DMS79 treated with DMSO at 0.1 percent for 48 hours (cell line): Measurements from ENCODE around the gene IQGAP3.
"Not testable (repeated sequence)": the region's sequence is repeated elsewhere in the genome, so short reads cannot be mapped to it uniquely, and the experiment has no call there.

Experiments used
- DNase-seq: peaks from one replicate; lab custom pipeline; 2025; lab: John Stamatoyannopoulos, UW

The IQGAP3 gene, protein sequence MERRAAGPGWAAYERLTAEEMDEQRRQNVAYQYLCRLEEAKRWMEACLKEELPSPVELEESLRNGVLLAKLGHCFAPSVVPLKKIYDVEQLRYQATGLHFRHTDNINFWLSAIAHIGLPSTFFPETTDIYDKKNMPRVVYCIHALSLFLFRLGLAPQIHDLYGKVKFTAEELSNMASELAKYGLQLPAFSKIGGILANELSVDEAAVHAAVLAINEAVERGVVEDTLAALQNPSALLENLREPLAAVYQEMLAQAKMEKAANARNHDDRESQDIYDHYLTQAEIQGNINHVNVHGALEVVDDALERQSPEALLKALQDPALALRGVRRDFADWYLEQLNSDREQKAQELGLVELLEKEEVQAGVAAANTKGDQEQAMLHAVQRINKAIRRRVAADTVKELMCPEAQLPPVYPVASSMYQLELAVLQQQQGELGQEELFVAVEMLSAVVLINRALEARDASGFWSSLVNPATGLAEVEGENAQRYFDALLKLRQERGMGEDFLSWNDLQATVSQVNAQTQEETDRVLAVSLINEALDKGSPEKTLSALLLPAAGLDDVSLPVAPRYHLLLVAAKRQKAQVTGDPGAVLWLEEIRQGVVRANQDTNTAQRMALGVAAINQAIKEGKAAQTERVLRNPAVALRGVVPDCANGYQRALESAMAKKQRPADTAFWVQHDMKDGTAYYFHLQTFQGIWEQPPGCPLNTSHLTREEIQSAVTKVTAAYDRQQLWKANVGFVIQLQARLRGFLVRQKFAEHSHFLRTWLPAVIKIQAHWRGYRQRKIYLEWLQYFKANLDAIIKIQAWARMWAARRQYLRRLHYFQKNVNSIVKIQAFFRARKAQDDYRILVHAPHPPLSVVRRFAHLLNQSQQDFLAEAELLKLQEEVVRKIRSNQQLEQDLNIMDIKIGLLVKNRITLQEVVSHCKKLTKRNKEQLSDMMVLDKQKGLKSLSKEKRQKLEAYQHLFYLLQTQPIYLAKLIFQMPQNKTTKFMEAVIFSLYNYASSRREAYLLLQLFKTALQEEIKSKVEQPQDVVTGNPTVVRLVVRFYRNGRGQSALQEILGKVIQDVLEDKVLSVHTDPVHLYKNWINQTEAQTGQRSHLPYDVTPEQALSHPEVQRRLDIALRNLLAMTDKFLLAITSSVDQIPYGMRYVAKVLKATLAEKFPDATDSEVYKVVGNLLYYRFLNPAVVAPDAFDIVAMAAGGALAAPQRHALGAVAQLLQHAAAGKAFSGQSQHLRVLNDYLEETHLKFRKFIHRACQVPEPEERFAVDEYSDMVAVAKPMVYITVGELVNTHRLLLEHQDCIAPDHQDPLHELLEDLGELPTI (N-terminal part only)

DNA sequence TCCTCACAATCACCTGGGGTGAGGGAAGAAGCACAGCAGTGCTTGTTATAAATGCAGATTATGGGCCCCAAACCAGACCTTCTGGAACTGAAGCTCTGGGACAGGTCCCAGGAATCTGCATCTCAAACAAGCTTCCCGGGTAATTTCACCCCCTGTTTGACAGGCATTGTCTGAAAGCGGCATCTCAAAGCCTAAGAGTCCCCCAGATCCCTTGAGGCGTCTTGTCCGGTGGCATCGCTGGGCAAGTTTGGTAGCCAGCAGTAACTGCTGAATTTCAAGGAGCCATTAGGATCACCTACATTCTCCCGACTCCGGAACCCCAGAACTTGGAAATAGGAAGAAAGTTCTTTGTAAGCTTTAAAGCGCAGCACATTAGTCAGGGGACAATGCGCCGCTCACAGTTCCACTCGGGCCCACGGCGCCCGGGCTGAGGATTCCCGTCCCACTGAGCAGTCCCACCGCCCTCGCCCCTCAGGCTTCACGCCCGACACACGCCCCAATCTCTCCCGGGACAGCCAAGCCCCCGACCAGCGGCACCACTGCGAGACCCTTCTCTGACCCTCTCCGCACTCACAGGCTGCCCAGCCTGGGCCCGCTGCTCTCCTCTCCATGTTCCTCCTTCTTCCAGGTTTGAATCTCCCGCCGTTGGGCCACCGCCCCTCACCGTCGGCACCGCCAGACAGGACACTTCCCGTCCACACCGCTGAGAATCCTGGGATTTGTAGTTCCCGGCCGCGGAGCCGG, at the start of gene IQGAP3:
Gene IQGAP3 (minus strand): TSS at position 647 of the 744 bp plus-strand sequence. CDS start 36 bp downstream, at position 611.
- peak; percentile 80 for DNase-seq

DNA sequence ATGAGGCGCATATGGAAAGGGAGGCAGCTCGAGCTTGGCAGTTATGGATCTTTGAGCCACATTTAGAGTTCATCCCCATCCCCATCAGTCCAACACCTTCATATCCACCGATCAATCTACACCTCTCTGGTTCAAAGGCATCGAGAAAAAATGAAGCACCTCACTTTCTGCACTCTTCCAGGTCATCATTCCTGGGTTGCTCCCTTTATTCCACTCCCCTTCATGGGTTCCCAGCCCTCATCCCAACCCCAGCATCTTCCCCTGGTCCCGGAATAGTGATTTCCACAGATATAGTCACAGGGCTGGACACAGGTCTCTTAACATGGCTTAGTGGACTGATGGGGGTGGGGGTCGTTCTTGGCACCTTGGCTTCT, 47.2 kb upstream of the IQGAP3 start:
- no peak for DNase-seq

- no peak for DNase-seq
Observed at GRCh38 chr1:156618853-156619581, 46.7 kb upstream of the IQGAP3 start, which contains the start of gene HAPLN2. Gene HAPLN2, plus strand, starts transcription at chr1:156619415. Its CDS starts 4,076 bp downstream, at chr1:156623491.

DNA sequence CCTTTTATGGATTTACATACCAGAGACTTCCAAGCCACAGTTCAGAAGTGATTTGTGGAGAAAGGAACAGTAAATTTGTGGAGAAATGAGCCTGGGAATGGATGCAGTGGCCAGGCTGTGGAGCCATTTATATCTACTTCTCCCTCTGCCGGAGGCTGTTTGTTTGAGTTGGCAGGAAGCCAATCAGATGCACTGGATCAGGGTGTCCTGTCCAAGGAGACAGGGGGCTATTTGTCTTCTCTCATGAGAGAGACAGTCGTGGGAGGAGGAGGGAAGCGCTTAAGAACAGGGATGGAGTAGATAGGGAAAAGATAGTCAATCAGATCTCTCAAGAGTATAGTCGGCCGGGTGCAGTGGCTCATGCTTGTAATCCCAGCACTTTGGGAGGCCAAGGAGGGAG, 44.1 kb upstream of the IQGAP3 start:
- DNase-seq: no peak

GRCh38 chr1:156615946-156616345, 43.6 kb upstream of the IQGAP3 start:
- DNase-seq: no peak

GRCh38 chr1:156612666-156613065, 40.3 kb upstream of the IQGAP3 start:
- DNase-seq: no peak

DNA sequence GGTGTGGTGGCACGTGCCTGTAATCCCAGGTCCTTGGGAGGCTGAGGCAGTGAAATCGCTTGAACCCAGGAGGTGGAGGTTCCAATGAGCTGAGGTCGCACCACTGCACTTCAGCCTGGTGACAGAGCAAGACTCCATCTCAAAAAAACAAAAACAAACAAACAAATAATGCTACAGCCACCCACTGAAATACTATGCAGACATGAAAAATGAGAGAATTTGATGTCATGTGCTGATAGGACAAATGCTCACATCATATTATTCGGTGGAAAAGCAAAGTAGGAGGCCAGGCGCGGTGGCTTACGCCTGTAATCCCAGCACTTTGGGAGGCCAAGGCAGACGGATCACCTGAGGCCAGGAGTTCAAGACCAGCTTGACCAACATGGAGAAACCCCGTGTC, 37.7 kb upstream of the IQGAP3 start:
- DNase-seq: not testable (repeated sequence)

DNA sequence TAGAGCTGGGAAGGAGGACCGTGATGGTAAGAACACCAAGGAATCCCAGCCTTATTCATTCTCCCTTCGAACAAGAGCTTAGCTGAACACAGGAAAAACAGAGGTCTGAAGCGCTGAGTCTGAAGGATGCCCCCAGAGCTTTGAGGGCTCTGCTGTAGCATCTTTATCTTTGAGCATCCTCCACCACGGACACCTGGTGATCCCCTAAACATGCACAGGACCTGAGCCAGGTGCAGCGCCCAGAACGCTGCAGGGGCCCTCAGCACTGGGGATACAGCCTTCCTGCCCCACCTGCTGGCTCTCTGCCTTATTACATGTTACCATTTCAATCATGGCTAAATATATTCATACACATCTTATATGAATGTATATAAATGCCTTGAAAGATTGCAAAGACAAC, 36.6 kb upstream of the IQGAP3 start:
- peak; percentile 42 for DNase-seq

DNA sequence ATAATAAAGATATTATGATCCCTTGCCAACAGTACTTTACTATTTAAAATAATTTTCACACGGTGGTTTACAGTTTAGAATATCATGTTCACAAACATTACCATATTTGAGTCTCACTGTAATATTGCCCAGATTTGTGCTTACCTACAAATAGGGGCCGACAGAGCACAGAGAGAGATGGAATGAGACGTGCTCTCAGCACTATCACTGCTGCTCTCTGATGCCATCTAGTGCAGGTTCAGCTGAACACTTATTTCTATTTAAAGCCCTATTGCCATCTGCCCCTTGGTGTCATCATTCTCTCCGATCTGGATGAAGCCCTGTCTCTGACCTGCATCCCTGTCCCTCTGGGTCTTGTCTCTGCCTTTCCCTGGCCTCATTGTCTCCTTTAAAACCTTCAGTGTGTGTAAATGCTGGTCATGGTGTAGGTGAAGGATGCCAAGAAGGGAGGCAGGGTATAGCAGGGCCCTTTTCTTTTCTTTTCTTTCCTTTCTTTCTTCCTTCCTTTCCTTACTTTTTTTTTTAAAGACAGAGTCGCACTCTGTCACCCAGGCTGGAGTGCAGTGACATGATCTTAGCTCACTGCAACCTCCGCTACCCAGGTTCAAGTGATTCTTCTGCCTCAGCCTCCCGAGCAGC, 35.8 kb upstream of the IQGAP3 start:
- DNase-seq: peak; percentile 76

DNA sequence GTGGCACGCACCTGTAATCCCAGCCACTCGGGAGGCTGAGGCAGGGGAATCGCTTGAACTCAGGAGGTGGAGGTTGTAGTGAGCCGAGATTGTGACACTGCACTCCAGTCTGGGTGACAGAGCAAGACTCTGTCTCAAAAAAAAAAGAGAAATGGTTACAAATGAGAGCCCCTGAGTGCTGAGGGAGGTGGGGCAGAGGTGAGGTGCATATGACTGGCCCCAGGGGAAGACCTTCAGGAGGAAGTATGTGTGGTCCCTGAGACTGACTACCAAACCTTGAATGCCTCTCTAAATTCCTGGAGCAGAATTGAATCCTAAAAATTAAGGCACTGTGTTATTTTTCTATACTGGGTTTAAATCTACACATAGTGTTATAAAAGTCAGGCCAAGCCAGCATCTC, 35.0 kb upstream of the IQGAP3 start:
- DNase-seq: not testable (repeated sequence)

GRCh38 chr1:156602557-156602993, 30.2 kb upstream of the IQGAP3 start:
- no peak for DNase-seq

GRCh38 chr1:156601892-156602291, 29.5 kb upstream of the IQGAP3 start:
- DNase-seq: no peak

DNA sequence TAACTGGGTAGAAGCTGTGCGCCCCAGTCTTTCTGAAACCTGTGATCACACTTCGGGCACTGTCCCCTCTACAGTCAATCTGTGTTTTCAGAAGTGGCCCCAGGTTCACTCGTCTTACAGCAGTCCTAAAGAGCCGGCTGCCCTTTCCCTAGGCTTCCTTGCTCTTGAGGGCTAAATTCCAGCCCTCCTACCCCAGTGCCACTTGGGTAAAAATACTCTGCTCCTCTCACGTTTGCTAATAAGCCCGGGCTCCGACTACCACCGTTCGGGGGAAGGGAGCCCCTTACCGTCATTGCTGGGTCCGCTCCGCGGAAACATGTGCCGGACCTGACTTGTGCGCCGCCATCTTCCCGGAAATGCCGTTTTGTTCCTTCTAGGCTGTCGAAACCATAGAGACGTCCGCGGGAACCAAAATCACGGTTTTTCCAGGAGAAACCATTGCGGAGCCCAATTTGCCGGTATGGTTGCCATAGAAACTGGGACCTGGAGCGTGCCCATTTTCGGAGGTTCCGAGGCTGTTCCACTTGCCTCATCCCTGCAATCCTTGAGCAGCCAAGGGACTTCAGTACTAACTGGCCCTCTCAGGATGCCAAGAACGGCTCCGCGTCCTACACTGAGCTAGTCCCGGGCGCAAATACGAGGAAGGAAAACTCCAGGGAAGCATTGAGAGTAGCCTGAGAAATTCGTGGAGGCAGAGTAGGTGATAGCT, 28.9 kb upstream of the IQGAP3 start, which contains the start of gene GPATCH4:
Gene GPATCH4 (minus strand): TSS at position 358 of the 709 bp plus-strand sequence.
- DNase-seq: peak; percentile 81

GRCh38 chr1:156600733-156601121, 28.4 kb upstream of the IQGAP3 start:
- DNase-seq: no peak

GRCh38 chr1:156599811-156600210, 27.4 kb upstream of the IQGAP3 start:
- no peak for DNase-seq

DNA sequence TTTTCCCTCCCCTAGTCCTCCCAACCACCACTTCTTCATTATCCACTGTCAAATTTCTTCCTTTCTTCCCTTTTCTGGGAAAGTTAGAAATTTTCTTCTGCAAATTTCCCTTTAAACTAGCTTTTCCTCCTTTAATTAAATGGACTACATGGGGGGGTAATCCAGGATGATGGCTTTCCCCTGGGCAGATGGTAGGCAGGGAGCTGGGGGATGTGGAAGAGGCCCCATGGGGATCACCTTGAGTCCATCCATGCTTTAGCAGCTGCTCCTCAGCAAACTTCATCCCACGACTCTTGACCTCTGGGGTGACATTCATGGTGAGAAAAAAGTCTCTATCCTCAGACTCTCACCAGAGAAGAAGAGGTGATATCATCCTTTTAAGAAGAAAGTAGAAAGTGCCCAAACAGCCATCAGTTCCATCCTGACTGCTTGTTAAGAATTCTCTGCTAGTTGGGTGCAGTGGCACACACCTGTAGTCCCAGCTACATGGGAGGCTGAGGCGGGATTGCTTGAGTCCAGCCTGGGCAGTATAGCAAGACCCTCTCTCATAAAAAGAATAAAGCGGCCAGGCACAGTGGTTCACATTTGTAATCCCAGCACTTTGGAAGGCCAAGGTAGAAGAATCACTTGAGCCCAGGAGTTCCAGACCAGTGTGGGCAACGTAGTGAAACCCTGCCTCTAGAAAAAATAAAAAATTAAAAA, 26.5 kb upstream of the IQGAP3 start:
- no peak for DNase-seq

GRCh38 chr1:156598125-156598524, 25.8 kb upstream of the IQGAP3 start:
- no peak for DNase-seq

DNA sequence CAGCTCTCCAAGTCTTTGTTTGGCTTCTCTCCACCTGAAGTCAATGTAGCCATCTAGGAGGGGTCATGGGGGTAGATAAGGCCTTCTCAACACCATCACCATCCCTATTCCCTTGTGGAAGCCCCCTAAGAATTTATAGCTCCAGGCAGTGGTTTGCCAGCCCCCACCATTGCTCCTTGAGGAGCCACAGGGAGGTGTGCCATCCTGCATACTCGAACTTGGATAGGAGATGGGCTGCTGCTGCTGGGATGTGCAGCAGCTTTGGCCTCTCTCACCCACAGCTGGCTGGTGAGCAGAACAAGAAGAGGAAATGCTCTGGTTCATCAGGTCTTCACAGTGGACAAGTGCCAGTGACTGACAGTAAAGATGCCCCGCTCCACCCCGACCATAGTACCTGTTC, 24.1 kb upstream of the IQGAP3 start:
- no peak for DNase-seq

DNA sequence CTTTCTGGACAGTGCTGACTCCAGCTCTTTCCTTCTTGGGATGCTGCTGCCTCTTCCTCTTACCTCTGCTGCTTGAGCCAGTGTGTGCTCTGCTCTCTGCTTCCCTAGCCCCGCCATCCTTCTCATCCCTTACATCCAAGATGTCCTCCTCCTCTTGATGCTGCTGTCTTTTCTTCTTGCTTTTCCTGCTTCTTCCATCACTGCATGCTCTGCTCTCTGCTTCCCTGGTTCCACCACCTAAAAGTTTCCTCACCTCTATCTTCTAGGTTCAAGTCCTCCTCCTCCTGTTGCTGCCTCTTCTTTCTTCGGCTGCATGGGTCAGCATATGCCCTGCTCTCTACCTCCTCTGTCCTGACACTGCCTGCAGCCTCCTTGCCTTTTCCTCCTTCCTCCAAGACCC, 22.7 kb upstream of the IQGAP3 start:
- DNase-seq: no peak
